GM18520 (cell line): Measurements from ENCODE around the gene FAM167B.
"Not testable (repeated sequence)": the region's sequence is repeated elsewhere in the genome, so short reads cannot be mapped to it uniquely, and the experiment has no call there.

Experiments used
- ATAC-seq: cut with Tn5 transposase; IDR thresholded peaks from one replicate; pipeline ENCODE4 v1.9.1; 2021; ENCODE audit not compliant: unreplicated experiment

FAM167B gene

DNA sequence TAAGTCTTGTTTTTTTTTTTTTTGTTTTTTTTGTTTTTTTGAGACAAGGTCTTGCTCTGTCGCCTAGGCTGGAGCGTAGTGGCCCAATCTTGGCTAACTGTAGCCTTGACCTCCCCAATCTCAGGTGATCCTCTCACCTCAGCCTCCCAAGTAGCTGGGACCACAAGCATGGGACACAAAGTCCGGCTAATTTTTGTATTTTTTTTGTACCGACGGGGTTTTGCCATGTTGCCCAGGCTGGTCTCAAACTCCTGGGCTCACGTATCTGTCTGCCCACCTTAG lies 10.1 kb downstream of the FAM167B start:
- no peak for ATAC-seq

DNA sequence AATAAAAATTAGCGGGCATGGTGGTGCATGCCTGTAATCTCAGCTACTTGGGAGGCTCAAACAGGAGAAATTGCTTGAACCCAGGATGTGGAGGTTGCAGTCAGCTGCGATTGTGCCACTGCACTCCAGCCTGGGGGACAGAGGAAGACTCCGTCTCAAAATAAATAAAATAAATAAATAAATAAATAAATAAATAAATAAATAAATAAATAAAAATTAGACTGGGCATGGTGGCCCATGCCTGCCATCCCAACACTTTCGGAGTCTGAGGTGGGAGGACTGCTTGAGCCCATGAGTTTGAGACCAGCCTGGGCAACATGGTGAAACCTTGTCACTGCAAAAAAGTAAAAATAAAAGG lies 16.2 kb downstream of the FAM167B start:
- not testable (repeated sequence) for ATAC-seq

DNA sequence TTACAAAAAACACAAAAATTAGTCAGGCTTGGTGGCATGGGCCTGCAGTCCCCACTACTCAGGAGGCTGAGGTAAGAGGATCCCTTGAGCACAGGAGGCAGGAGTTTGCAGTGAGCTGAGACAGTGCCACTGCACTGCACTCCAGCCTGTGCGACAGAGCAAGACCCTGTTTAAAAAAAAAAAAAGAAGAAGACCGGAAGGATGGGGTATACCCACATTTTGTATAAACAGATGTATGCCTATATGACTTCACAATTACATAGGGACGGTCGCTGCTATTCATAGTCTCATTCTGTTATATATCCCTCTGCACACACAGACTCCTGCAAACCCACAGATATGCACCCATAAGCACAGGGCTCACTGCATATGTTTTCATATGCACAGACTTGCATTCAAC lies 16.7 kb downstream of the FAM167B start:
- ATAC-seq, result no peak

DNA sequence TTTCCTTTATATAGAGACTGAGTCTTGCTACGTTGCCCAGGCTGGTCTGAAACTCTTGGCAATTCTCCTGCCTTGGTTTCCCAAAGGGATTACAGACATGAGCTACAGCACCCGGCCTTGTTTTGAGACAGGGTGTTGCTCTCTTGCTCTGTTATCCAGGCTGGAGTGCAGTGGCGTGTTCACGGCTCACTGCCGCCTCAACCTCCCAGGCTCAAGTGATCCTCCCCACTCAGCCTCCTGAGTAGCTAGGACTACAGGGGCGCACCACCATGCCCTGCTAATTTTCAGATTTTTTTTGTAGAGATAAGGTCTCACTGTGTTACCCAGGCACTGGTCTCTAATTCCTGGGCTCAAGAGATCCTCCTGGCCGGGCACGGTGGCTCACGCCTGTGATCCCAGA lies 18.8 kb downstream of the FAM167B start:
- ATAC-seq, result no peak

DNA sequence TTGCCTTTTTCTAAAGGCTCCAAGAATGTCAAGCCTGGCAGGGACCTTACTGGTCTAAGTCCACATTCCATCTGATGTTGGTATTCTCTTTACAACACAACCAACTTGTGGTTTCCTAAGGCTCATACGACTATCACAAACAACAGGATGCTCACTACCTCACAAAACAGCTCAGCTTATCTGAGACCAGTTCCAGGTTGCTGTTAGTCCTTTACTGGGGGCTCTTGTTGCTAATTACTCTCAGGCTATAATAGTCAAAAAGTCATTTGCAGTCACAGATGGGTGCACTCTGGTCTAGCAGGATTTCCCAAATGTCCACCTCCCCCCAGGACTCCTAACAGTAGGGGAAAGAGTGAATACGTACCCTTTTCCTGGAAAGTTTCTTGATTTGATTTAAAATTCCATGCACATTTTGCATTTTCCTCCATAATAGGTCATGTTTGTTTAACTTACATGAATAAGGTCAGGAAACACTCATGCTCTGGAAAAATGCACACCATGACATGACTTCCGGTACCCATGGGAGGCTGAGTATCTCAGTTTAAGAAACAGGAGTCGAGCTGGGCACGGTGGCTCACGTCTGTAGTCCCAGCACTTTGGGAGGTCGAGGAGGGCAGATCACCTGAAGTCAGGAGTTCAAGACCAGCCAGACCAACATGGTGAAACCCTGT lies 20.0 kb downstream of the FAM167B start:
- ATAC-seq, result no peak

DNA sequence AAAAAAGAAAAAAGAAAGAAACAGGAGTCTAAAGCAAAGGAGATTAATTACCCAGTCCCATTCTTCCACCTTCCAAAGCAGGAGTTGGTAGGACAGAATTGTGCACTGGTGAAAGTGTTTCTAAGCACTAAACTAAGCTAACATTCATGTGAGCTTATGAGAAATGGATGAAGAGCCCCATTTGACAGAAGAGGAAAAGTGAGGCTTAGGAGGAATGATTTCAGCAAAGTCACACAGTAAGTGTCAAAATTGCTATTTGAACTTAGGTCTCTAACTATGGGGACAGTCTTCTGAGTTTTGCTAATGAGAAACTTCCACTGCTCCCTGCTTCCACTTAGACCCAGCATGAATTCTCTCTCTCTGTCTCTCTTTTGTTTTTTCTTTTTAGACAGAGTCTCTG lies 22.7 kb downstream of the FAM167B start:
- ATAC-seq, result no peak

DNA sequence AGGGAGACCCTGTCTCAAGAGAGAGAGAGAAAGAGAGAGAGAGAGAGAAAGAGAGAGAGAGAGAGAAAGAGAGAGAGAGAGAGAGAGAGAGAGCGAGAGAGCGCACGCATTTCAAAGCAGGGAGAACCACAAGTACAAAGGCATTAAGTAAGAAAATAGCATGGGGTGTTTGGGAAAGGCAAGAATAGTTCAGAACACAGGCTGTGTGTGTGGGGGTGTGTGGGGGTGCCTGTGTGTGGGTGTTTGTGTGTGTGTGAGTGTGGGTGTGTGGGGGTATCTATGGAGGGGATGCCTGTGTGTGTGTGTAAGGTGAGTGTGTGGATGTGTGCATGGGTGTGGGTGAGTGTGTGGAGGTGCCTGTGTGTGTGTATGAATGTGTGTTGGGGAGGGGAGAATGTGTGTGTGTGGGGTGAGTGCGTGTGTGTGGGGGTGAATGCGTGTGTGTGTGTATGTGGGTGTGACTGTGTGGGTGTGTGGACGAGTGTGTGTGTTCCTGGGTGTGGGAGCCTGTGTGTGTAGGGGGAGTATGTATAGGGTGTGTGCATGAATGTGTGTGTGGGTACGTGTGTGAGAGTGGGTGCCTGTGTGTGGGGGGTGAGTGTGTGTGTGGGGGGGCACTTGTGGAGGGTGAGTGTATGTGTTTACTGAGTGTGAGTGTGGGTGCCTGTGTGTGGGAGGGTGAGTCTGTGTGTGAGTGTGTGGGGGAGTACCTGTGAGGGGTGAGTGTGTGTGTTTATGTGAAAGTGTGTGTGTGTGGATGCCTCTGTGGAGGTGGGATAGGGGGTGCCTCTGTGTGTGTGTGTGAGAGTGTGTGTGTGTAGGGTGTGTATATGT lies 25.8 kb downstream of the FAM167B start:
- ATAC-seq, result no peak

DNA sequence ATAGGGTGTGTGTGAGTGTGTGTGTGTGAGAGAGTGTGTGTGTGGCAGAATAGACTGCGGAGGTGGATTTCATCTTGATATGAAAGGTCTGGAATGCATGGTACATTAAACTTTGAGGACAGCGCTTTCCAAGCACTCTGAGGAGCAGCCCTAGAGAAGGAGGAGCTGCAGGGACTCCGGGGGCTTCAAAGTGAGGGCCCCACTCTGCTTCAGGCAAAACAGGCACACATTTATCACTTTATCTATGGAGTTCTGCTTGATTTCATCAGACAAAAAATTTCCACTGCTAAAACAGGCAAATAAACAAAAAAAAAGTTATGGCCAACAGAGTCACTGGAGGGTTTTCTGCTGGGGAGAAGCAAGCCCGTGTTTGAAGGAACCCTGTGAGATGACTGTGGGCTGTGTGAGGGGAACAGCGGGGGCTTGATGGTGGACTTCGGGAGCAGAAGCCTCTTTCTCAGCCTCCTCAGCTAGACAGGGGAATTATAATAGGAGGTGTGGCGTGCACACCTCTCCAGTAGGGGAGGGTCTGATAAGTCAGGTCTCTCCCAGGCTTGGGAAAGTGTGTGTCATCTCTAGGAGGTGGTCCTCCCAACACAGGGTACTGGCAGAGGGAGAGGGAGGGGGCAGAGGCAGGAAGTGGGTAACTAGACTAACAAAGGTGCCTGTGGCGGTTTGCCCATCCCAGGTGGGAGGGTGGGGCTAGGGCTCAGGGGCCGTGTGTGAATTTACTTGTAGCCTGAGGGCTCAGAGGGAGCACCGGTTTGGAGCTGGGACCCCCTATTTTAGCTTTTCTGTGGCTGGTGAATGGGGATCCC lies 26.6 kb downstream of the FAM167B start:
- ATAC-seq, result no peak

DNA sequence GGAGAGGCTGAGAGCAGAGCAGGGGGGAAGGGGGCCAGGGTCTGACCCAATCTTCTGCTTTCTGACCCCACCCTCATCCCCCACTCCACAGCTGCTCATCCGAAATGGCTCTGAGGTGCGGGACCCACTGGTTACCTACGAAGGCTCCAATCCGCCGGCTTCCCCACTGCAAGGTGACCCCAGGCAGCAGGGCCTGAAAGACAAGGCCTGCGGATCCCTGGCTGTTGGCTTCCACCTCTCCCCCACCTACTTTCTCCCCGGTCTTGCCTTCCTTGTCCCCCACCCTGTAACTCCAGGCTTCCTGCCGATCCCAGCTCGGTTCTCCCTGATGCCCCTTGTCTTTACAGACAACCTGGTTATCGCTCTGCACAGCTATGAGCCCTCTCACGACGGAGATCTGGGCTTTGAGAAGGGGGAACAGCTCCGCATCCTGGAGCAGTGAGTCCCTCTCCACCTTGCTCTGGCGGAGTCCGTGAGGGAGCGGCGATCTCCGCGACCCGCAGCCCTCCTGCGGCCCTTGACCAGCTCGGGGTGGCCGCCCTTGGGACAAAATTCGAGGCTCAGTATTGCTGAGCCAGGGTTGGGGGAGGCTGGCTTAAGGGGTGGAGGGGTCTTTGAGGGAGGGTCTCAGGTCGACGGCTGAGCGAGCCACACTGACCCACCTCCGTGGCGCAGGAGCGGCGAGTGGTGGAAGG lies 27.8 kb downstream of the FAM167B start:
- ATAC-seq, result no peak

DNA sequence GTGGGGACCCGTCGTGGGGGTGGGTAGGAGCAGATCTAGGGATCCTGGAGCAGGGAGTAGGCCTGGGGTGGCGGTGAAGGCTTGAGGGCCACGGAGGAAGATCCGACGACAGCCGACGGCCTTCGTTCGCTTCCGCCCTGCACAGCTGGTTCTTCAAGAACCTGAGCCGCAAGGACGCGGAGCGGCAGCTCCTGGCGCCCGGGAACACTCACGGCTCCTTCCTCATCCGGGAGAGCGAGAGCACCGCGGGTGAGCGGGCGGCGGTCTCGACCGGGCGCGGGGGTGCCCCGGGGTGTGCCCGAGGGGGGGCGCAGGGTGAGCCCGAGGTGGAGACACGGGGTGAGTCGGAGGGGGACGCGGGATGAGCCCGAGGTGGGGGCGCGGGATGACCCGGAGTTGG lies 28.4 kb downstream of the FAM167B start:
- no peak for ATAC-seq

DNA sequence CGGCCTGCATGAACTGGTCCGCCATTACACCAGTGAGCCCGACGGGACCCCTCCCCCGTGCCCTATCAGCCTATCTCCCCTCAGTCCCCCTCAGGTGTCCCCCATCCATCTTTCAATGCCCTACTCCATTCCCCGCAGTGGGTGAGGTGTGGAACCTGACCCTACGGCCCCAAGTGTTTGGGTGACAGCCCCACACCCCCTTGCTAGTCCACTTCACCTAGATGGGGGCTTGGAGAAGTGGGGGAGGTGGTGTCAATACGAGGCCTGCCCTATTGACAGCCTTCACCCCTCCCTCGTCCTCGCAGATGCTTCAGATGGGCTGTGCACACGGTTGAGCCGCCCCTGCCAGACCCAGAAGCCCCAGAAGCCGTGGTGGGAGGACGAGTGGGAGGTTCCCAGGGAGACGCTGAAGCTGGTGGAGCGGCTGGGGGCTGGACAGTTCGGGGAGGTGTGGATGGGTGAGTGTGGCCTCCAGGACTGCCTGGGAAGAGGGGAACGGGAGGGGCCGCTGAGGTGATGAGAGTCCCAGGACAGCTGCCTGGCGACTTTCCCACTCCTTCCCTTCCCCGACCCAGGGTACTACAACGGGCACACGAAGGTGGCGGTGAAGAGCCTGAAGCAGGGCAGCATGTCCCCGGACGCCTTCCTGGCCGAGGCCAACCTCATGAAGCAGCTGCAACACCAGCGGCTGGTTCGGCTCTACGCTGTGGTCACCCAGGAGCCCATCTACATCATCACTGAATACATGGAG lies 29.2 kb downstream of the FAM167B start:
- ATAC-seq, result no peak

DNA sequence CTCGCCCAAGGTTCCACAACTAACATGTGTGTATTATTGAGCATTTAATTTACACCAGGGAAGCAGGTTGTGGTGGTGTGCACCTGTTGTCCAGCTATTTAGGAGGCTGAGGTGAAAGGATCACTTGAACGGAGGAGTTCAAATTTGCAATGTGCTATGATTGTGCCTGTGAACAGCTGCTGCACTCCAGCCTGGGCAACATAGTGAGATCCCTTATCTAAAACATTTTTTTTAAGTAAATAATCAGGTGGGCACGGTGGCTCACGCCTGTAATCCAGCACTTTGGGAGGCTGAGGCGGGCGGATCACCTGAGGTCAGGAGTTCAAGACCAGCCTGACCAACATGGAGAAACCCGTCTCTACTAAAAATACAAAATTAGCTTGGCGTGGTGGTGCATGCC lies 37.8 kb downstream of the FAM167B start:
- ATAC-seq, result not testable (repeated sequence)

DNA sequence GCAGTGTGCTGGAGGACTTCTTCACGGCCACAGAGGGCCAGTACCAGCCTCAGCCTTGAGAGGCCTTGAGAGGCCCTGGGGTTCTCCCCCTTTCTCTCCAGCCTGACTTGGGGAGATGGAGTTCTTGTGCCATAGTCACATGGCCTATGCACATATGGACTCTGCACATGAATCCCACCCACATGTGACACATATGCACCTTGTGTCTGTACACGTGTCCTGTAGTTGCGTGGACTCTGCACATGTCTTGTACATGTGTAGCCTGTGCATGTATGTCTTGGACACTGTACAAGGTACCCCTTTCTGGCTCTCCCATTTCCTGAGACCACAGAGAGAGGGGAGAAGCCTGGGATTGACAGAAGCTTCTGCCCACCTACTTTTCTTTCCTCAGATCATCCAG lies 38.6 kb downstream of the FAM167B start:
- no peak for ATAC-seq

DNA sequence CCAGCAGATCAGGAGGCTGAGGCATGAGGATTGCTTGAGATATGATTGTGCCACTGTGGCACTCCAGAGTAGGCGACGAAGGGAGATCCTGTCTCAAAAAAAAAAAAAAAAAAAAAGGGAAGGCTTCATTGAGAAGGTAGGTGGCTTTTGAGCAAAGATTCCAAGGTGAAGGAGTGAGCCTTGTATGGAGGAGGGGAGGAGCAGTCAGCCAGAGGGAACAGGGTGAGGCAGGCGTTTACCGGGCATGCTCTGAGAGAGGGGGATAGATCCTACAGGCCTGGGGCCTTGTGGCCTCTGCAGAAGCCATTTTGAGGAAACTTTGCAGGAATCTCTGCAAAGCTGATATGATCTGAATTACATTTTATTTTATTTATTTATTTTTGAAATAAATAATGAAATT lies 39.7 kb downstream of the FAM167B start:
- ATAC-seq, result no peak

DNA sequence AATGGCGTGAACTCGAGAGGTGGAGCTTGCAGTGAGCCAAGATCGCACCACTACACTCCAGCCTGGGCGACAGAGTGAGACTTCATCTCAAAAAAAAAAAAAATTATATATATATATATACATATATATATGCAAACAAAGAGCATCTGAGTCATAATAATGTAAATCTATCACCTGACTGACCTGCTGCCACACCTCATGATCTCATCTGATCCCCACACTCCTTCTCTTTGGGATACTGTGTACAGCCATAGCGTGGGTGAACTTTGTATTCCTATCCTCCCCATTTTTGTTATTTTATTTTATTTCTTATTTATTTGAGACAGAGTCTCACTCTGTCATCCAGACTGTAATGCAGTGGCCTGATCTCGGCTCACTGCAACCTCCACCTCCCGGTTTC lies 42.2 kb downstream of the FAM167B start:
- no peak for ATAC-seq

DNA sequence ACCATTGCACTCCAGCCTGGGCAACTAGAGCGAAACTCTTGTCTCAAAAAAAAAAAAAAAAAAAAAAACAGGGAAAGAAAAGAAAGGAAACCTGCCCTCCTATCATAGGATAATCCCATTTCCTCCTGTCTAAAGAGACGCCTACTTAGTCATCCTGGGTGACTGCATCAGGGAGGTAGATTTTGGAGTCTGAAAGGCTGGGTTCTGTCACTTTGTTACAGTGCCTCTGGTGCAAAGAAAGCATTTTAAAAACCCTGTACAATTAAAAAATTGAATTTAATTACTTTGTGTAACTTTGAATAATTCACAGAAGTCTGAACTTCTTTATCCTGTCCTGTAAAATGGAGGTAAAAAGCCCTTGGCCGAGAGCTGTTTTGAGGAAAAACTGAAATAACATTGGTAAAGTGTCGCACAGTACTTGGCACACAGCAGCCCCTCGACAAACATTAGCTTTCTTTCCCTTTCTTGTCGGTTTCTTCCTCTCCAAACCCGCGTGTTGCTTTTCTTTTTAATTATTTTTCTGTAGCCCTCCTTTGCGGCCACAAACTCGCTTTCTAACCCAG lies 44.2 kb downstream of the FAM167B start:
- no peak for ATAC-seq

DNA sequence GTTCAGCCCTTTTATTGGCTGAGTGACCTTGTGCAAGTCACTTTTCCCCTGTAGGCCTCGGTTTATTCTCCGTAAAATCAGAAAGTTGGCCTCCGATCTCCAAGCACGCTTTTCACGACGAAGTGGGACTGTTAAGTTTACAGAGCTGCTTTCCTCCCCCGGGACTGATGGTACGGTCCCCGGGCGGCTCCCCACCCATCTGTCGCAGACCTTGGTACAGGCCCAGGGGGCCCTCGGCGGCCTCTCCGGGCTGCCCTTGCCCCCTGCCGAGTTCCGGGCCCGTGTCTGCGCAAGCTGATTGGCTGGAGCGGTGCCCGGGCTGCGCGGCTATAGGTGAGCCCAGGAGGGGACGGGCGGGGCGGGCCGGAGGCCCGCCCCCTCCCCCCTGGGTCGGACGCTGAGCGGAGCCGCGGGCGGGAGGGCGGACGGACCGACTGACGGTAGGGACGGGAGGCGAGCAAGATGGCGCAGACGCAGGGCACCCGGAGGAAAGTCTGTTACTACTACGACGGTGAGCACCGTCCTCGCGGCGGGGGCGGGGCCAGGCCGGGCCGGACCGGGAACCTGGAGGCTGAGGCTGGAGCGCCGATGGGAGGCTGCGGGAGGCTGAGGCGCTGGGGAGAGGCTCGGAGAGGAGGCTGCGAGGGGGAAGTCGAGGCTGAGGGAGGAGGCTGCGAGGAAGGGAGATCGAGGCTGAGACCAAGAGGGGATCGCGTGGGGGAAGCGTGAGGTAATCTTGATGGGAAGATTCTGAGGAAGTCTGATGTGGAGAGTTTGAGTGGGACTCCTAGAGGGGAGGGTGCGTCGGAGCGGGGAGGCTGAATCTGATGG lies 44.9 kb downstream of the FAM167B start, which contains the start of gene HDAC1:
Gene HDAC1 (plus strand): TSS at position 376 of the 831 bp plus-strand sequence. CDS start 87 bp downstream, at position 463.
- ATAC-seq, result peak; percentile 98

DNA sequence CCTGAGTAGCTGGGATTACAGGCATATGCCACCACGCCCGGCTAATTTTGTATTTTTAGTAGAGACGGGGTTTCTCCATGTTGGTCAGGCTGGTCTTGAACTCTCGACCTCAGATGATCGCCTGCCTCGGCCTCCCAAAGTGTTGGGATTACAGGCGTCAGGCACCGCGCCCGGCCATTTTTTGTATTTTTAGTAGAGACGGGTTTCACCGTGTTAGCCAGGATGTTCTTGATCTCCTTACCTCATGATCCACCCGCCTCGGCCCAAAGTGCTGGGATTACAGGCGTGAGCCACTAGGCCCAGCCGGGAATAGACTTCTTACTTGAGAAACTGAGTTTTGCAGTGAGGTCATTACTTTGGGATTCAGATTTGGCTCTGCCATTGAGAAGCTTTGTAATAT lies 51.2 kb downstream of the FAM167B start:
- ATAC-seq, result not testable (repeated sequence)
